ENCODE results near the gene USP53.

GRCh38 chr4:119299260-119299671, 86.8 kb downstream of the USP53 start:
- no peak for TF ChIP-seq EP300 (IDR thresholded peaks at IDR 0.05)
- TF ChIP-seq POLR2AphosphoS5 (IDR thresholded peaks at IDR 0.05), result no peak
- no peak for TF ChIP-seq POLR2A (IDR thresholded peaks at IDR 0.05; ENCODE audit: low read depth)
- no peak for TF ChIP-seq CTCF (IDR thresholded peaks at IDR 0.05)
